ENCODE results near the gene APOL2.

GRCh38 chr22:36280379-36280778 lies 41.1 kb upstream of the APOL2 start:
- TF ChIP-seq POLR2AphosphoS5 (IDR thresholded peaks at IDR 0.05) (no peak), CTCF (IDR thresholded peaks at IDR 0.05) (no peak), POLR2A (IDR thresholded peaks at IDR 0.05) (no peak), EP300 (IDR thresholded peaks at IDR 0.05) (no peak)

Data from suprapubic skin (tissue), 4 donors.